NCI-H82 (cell line): ENCODE results near the gene TSEN2.
A peak's percentile ranks its signal among the peaks of the same experiment; 100 is the strongest.
"Not testable (repeated sequence)": the region's sequence is repeated elsewhere in the genome, so short reads cannot be mapped to it uniquely, and the experiment has no call there.

Experiments
- DNase-seq: peaks from one replicate; lab custom pipeline; 2025; lab: John Stamatoyannopoulos, UW

The TSEN2 gene

DNA sequence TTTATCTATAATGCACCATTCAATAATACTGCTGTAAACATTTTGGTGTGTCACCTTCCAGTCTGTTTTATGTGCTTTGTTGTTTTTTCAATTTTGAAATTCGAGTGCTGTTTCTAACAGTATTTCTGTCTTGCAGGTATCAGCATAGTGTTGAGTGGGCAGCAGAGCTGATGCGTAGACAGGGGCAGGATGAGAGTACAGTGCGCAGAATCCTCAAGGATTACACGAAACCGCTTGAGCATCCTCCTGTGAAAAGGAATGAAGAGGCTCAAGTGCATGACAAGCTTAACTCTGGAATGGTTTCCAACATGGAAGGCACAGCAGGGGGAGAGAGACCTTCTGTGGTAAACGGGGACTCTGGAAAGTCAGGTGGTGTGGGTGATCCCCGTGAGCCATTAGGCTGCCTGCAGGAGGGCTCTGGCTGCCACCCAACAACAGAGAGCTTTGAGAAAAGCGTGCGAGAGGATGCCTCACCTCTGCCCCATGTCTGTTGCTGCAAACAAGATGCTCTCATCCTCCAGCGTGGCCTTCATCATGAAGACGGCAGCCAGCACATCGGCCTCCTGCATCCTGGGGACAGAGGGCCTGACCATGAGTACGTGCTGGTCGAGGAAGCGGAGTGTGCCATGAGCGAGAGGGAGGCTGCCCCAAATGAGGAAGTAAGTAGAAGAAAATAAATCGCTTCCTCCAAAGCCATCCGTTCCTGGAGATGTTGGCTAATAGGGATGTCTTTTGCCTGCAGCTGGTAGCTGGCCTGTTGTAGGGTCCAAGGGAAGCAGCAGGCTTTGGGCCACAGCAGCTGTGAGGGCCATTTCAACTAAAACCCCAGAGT, 19.1 kb downstream of the TSEN2 start:
- DNase-seq = no peak

DNA sequence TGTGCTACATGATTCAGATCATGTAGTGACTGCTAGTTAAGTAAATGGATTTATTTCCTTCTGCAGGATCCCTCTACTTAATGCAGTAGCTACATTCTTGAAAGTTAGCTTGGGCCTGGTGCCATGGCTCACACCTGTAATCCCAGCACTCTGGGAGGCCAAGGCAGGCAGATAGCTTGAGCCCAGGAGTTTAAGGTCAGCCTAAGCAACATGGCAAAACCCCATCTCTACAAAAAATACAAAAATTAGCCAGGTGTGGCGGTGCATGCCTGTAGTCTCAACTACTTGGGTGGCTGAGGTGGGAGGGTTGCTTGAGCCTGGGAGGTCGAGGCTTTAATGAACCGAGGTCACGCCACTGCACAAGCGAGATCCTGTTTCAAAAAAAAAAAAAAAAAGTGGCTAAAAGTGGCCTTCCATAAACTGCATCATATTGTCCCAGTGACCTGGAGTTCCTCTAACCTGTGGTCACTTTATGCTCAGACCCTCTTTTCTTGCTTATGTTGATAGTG, 22.0 kb downstream of the TSEN2 start:
- DNase-seq = no peak

DNA sequence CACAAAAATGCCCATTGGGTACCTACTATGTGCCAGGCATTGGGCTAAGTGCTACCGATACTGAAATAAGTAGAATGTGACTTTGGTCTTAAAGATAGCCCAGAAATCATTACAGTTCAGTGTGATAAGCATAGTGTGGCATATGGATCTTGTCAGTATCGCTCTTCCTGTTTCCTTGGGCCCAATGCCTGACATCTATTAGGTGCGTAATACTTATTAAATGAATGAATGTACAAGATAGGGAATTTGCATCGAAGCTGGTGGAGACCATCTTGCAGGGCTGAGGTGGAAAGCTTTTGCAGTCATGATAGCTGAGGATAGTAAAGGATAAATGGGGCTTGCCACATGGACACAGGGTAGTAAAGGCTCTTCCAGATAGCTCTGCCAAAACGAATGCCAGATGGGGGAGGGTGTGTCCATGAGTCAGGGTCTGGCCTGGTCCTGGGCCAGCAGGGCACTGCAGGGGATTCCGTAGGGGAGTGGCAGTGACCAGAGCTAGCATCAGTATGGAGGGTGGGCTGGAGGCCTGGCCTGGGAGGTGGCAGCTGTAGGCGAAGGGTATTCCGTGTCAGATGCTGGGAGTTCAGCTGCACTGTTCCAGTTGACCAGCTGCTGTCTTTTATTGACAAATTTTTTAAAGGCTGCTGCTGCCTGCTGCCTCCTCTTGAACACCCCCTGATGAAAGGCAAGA, 23.5 kb downstream of the TSEN2 start:
- no peak for DNase-seq

DNA sequence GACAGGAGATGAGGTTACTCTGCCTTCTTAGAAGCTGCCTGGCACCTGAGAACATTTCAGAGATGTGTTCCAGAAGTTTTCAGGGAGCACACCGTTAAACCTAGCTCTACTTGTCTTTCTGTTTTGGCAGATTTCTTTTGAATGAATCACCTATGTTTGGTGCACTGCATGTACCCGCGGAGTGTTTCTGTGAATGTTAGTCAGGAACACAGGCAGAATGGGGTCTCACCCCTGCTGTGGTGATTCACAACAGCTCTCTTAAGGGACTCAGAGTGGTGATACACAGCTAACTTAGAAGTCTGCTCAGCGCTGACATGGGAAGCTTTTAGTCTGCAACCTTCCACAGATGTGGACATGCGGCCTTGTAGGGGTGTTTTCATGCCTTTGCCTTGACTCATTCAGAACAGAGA, 24.0 kb downstream of the TSEN2 start:
- no peak for DNase-seq

DNA sequence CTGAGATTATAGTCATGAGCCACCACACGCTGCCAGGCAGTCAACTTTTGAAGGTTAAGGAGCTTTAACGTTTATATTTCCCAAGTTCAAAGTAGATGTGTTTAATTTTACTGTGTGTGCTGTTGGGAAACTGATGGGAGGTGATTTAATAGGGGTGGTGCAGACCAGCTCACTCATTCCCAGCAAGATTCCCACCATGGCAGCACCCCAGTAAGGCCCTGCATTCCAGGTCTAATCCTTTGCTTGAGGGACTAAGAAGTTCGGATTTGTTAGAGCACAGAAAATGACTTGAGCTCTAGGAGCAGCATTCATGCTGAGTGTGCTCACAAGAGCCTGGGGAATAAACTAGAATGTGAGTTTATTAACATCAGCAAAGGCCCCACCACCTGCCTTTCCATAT, 25.2 kb downstream of the TSEN2 start:
- no peak for DNase-seq

DNA sequence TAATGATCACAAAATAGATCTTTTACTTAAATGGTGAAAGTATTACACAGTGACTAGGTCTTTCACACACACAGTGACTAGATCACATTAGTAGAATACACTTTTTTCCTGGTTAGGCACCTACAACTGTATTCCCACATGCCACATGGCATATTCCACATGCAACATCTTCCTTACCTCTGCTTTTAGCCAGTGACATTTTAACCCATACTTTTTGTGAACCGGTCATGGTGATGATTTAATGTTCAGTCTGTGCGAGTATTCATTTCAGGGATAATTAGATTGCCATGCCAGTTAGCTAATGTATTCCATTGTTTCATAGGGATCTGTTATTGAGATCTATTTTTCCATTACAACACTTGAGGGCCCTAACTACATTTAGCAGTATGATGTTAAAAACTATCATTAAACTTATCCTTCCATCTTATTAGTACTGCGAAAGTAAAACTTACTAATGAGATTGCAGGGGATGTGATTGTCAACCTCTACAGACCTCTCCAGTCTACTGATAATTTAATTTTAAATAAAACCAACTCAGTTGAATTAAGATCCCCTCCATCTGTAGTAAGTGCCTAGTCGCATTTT, 28.3 kb downstream of the TSEN2 start:
- DNase-seq = no peak

DNA sequence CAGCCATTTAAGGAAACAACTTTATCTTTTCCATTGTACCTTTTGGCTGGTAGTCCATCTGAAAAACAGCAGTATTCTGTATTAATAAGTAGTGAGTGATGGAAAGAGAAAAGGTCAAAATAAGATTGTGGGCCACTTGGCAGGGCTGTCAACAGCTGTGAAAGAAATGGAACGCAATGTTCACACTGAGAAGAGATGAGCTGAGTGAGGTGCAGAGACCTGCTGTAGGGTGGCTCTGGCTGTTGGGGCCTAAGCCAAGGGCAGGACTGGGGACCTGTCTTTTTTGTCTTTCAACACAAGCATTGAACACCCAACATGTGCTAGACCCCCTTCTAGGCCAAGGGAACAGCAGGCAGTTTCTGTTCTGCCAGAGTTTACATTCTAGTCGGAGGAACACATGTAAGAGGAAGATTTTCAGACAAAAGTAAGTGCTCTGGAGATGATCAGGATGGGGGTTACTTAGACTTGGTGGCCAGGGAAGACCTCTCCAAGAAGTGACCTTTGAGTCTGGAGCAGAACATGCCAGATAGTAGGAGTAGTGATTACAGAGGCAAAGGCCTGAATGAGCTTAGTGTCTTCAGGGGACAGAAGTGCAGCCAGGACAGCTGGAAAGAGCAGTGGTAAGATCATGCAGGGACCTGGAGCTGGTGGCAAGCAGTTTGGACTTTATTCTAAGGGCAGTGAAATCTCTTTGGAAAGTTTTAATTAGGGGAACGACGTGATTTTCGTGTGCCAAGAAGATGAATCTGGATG, 29.6 kb downstream of the TSEN2 start:
- no peak for DNase-seq

DNA sequence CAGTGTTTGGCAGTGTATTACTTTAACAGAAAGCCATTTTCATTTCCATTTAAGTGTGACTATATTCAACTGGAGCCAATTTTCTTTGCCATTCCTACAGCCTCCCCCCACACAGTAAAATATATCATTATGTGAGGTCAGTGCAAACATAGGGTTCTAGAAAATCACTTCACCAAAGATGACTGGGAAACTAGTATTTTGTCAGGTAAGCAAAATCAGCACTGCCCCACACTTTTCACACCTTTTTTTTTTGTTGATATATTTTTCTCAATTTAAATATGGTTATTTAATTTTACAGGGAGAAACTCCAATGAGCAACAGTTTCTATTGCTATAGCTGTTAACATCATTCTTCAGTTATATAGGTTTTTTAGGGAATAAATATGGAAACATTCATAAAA, 31.4 kb downstream of the TSEN2 start:
- no peak for DNase-seq

DNA sequence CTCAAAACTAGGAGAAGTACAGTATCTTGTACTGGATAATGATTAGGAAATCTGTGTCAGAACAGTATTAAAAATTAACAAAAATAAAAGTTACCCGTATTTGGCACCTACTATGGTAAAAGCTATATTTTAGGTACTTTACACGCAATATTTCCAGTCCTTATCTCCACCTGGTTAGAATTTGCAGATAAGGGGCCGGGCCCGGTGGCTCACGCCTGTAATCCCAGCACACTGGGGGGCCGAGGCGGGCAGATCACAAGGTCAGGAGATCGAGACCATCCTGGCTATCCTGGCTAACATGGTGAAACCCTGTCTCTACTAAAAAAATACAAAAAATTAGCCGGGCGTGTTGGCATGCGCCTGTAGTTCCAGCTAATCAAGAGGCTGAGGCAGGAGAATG, 32.6 kb downstream of the TSEN2 start:
- DNase-seq = no peak

DNA sequence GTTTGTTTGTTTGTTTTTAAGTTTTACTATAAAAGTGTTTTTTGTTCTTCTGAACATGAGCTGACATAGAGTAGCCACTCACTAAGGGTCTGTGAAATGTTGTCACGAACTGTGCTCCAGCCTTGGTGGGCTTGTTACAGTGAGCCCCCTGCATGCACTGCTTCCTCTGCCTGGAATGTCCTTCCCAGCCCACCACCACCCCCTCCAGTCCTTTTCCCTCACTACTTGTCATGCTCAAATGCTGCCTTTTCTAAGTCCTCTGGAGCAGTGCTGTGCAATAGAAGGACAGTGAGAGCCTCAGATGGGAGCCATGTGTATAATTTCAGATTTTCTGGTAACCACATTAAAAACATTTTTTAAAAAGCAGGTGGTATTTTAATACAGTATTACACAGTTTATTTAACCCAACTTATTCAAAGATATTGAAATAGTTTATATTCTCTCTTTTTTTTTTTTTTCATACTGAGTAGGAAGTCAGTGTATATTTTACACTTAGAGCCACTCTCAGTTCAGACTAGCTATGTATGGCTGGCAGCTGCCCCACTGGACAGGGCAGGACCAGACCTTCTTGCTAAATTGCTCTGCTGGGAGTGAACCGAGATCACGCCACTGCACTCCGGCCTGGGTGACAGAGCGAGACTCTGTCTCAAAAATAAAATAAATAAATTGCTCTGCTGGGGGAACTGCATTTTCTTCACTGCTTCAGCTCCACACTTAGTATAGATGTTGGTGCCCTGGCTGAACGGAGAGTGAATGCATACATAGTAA, 34.2 kb downstream of the TSEN2 start:
- no peak for DNase-seq

DNA sequence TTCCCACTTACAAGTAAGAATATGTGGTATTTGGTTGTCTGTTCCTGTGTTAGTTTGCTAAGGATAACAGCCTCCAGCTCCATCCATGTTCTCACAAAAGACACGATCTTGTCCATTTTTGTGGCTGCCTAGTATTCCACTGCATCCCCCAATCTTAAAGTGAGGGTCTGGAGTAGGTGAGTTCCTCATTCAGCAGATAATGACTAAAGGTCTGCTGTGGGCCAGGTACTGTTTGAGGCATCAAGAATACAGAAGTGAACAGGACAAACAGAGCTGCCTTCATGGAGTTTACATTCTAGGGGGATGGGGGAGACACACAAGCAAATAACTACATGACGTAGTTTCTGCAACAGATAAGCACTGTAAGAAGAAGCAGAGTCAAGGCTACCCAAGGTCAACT, 36.7 kb downstream of the TSEN2 start:
- no peak for DNase-seq

DNA sequence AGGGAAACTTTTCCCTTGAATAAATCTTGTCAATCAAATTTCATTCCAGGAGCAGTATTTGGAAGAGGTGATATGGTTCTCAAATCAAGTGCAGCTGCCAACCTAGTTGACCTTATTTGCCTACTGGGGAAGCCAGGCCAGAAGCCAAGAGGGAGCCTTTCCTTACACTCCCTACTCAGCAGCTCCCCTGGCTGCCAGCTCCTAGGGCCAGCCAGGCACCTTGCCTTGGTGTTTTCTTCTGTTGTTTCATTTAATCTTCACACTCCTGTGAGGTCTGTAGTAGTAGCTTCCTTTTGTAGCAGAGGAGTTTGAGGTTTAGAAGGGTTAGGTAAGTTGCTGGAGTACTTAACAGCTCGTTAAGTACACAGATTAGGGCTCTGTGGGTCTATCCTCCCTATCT, 38.4 kb downstream of the TSEN2 start:
- DNase-seq = no peak

DNA sequence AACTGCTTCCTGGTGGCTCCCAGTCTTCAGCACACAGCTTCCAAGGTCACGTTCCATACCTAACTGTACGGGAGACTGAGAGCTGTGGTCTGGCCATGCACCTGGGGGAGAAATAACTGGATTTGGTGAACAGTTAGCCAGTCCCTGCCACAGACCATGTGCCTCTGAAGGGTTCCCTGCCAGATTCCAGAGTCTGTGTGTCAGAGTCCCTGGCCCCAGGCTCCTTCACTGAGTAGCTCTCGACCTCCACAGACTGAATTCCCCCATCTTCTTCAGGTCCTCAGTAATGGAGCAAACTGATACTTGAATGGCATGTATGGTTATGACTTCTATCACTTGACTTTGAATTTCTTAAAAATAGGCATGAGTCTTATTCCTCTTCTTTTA, 43.5 kb downstream of the TSEN2 start:
- no peak for DNase-seq

DNA sequence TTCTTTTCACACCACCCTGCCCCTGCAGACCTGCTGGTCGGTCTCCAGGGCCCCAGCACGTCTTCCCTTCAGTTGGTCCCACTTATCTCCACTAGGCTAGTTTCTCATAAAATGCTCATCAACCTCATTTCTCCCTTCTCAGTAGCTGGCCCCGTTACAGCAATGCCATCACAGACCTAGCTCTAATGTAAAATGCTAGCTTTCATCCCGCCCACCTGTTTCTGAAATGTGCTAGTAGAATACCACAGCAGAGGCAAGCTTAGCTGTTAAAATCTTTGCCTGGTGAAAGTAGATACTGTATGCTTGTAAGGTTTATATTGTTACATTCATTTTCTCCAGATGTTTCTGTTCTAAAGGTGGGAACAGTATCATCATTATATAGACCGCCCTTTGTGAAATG, 47.9 kb downstream of the TSEN2 start:
- DNase-seq = no peak

DNA sequence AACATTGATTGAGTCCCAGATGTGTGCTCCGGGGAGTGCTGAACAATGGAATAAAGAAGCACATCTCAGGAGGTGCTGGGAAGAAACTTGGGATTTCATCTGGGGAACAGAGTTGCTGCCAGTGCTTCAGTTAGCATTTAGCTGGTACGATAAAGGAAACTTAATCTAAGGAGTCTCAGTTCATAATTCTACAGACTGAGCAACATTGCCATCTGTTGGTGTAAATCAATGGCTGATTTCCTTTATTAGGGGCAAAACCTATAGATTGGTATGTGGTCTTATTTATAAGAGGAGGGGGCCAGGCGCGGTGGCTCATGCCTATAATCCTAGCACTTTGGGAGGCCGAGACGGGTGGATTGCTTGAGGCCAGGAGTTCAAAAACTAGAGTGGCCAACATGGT, 52.1 kb downstream of the TSEN2 start:
- DNase-seq = no peak

DNA sequence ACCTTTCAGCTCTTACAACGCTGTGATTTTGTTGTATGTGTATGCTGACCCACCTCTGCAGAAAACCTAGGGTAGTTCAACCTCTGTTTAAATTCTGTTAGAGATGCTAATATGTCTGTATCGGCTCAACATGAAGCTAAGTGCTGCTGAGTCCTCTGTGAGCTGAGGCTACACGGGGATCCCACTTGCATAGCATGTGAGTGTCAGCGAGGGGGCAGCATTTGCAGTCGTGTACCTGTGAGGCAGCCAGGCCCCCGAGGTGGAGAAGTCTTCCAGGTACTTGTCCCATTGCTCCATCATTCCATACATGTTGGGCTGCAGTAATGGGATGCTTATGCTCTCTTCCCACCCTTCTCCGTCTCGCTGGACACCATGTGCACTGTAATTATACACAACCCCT, 57.3 kb downstream of the TSEN2 start:
- DNase-seq = peak; percentile 39

DNA sequence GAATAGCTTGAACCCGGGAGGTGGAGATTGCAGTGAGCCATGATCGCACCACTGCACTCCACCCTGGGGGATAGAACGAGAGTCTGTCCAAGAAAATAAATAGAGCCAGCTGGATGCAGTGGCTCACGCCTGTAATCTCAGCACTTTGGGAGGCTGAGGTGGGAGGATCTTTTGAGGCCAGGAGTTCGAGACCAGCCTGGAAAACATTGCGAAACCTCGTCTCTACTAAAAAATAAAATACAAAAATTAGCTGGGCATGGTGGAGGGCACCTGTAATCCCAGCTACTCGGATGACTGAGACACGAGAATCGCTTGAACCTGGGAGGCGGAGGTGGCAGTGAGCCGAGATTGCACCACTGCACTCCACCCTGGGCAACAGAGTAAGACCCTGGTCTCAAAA, 59.2 kb downstream of the TSEN2 start:
- not testable (repeated sequence) for DNase-seq

DNA sequence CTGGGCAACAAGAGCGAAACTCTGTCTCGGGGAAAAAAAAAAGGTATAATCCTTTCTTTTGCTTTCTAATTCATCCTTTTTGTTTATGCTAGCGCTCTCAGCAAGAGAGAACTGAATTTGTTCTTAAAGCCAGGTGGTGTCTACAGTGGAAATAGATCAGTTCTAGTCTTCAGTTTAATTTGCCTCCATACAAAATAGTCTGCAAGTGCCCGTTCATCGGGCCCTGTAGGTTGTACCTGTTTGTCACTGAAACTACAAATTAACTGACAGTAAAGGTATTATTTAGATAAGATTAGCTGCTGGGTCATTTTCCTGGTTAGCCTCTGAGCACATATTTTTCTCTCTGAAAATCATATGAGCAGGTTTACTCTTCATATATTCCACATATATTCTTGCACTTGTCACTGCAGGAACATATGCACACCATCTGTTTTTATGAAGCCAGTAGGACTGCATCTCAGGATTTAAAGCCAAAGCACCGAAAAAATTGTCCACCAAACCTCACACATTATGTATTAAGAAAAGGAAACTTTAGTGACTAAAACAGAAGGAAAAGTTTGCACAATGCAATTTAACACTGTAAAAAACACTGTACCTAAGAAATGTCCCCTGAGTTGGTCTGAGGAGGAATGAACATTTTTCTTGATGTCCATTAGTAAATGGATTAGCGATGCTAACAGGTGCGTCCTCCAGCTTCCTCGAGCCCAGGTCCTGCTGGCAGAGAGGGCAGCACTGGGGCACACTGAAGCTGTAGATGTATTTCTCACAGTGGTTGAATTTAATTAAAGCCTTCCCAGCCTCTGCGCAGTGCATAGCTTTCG, 60.6 kb downstream of the TSEN2 start:
- no peak for DNase-seq

DNA sequence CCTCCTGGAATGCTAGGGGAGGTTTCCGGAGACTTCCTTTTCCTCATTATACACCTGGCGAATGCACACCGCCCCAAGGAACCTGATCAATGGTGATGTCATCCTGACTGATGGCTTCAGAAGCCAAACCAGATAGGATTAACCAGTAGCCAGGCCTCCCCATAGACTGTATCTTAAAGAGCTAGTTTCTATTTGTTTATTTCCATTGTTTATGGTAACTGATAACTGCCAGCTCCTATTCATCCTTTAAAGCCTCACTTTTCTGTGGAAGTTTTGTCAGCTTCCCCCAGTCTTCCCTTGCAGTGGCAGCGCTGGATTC, 61.2 kb downstream of the TSEN2 start, which contains the start of gene MKRN2OS:
Gene MKRN2OS, minus strand, starts transcription at position 27 of the 319 bp plus-strand sequence. CDS start 35 bp downstream, outside the sequence.
- DNase-seq = peak; percentile 65

DNA sequence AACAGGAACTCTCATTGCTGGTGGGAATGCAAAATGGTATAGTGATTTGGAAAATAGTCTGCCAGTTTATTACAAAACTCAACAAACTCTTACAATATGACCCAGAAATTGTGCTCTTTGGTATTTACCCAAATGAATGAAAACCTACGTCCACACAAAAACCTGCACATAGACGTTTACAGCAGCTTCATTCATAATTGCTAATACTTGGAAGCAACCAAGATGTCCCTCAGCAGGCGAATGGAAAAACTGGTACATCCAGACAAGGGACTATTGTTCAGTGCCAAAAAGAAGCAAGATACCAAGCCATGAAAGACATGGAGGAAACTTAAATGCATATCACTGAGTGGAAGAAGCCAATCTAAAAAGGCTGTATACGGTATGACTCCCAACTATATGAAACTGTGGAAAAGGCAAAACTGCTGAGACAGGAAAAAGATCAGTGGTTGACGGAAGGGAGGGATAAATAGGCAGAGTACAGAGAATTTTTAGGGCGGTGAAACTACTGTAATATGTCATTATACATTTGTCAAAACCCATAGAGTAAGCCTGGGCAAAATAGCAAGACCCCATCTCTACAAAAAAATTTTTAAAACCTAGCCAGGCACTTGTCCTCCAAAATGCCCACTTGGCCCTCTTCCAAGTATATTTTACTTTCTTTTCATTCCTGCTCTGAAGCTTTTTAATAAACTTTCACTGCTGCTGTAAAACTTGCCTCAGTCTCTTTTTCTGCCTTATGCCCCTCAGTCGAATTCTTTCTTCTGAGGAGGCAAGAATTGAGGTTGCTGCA, 65.9 kb downstream of the TSEN2 start:
- no peak for DNase-seq
